HG03342 (cell line): ENCODE measurements around the gene SLC41A1.

ENCODE experiments used
- ATAC-seq: cut with Tn5 transposase; IDR thresholded peaks from one replicate; pipeline ENCODE4 v1.9.1; 2021; ENCODE audit warnings: mild to moderate bottlenecking, moderate library complexity; ENCODE audit not compliant: unreplicated experiment

The SLC41A1 gene

GRCh38 chr1:205763980-205764379 lies 49.0 kb downstream of the SLC41A1 start:
- no peak for ATAC-seq

DNA sequence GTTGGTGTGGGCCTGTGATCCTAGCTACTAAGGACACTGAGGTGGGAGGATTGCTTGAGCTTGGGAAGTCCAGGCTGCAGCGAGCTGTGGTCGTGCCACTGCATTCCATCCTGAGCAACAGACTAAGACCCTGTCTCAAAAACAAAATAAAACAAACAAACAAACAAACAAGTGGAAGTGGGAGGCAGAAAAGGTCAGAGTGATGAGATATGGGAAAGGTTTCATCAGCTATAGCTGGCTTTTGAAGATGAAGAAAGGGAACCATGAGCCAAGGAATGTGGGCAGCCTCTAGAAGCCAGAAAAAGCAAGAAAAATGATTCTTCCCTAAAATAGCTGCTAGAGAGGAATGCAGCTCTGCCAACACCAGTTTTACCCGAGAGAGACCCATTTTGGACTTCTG lies 52.4 kb downstream of the SLC41A1 start:
- no peak for ATAC-seq

GRCh38 chr1:205756552-205756951 lies 56.4 kb downstream of the SLC41A1 start:
- ATAC-seq = no peak

DNA sequence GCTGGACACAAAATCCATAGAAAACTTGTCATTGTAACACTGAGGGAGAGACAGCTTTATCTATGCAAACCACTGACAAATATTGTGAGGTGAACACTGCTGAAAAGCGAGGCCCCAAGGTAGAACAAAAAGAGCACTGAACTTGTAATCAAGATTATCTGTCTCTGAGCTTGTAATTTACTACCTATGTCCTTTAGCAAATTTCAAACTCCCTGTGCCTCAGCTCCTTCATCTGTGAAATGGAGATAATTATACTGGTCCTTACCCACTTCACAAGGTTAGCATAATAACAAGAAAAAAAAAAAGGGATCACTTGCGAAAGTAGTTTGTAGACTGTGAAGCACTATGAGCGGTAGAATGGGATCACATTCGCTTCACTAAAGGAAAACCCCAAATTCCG lies 58.1 kb downstream of the SLC41A1 start:
- ATAC-seq = no peak

- ATAC-seq = no peak
Observed at GRCh38 chr1:205751036-205751651, 61.9 kb downstream of the SLC41A1 start.

GRCh38 chr1:205750138-205751035 lies 62.6 kb downstream of the SLC41A1 start, which contains the start of gene NUCKS1:
NUCKS1 (minus strand) TSS chr1:205750182; CDS start chr1:205749973, 209 bp downstream.
- ATAC-seq = peak; percentile 71

GRCh38 chr1:205749234-205750137 lies 63.5 kb downstream of the SLC41A1 start:
- peak; percentile 75 for ATAC-seq

- peak; percentile 23 for ATAC-seq
Observed at GRCh38 chr1:205748403-205749233, 64.4 kb downstream of the SLC41A1 start.

DNA sequence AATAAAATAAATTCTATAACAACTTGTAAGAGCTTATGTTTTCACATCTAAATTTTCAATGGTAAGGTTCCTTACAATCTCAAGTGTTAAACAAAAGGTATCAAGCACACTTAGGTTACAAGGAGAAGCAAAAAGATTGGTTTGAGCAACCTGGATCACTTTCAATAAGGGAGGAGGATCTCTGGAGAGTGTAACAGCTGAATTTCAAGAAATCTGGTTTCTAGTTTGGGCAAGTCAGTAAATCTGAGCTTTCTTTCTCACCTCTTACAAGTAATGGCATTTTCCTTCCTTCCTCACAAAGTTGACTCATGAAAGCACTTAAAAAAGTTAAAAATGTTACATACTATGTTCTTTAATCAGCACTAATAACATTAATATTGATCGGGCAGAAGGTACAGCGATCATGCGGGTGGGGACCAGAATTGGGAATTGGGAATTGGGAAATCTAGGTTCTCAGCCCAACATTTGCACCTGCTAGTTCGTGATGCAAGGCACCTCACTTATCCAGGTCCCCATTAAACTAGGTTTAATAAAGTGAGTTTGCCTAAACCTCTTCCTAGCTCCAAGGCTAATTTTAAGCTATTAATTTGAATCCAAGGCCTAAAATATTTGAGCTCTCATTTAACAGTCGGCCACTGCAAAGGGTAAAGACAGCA lies 66.1 kb downstream of the SLC41A1 start:
- ATAC-seq = no peak

- no peak for ATAC-seq
Observed at GRCh38 chr1:205744403-205744802, 68.6 kb downstream of the SLC41A1 start.

GRCh38 chr1:205743977-205744376 lies 69.0 kb downstream of the SLC41A1 start:
- no peak for ATAC-seq

DNA sequence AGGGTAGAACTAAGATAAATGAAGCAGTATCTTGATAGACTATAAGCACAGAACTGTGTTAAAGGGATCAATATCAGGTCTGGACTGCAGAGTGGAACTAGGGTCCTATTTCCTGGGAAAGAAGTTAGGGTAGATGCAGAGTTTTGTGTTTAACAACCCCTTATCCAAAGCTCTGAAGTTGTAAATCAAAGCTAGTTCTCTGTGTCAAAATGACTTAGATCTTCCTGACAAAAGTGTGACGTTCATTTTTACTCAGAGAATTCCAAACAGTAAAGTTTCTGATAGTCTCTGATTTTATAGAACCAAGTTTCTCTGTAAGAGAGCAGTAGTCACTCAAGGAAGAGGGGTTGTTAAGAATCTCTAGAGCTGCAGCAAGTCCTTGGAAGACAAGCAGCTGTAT lies 71.3 kb downstream of the SLC41A1 start:
- ATAC-seq = no peak

DNA sequence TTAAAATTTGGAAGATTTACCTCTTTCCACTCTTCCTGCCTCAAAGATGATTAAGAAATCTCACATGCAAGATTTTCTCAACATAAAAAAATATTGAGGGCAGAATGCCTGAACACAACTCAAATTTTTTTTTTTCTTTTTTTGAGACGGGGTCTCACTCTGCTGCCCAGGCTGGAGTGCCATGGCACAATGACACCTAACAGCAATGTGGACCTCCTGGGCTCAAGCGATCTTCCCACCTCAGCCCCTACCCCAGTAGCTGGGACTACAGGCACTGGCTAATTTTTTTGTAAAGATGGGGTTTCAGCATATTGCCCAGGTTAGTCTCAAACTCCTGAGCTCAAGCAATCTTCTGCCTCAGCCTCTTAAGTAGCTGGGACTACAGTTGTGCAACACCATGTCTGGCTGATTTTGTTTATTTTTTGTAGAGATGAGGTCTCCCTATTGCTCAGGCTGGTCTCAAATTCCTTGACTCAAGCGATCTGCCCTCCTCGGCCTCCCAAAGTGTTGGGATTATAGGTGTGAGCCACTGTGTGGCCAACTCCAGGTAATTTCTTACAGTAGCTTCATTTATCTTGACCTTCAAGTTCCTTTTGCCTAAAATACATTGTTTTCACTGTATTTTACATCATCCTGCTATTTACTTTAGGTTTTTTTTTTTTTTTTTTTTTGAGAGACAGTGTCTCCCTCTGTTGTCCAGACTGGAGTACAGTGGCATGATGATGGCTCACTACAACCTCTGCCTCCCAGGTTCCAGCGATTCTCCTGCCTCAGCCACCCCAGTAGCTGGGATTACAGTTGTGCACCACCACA lies 73.4 kb downstream of the SLC41A1 start:
- ATAC-seq = no peak
